NT2/D1 (cell line): ENCODE measurements around the gene UCKL1.

Experiments used
- SUZ12 ChIP-seq: IDR thresholded peaks from 2 replicates; pipeline ENCODE4 v1.6.1; 2011; ENCODE audit not compliant: insufficient read length, insufficient read depth; ENCODE audit errors: extremely low read depth
- YY1 ChIP-seq: IDR thresholded peaks from 2 replicates; pipeline ENCODE4 v1.6.1; 2011; ENCODE audit not compliant: insufficient read length, insufficient read depth

DNA sequence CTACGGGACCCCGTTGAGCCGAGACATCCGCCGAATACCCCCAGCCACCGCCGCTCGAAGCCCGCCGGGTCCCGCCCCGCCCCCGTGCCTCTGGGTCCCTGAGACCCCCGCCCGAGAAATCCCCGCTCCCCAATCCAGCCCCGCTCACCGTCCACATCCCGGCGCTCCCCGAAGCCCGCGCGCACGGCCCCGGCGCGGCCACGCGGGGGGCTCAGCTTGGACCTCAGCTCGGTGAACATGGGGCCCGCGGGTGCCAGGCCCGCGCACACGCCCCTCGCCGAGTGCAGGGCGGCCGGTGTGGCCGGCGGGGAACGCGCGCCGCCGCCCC, 23.0 kb upstream of the UCKL1 start:
- TF ChIP-seq YY1: no peak
- no peak for TF ChIP-seq SUZ12
